NCI-H82 treated with DMSO at 0.1 percent for 48 hours (cell line): ENCODE results near the gene PSMA5.
"Not testable (repeated sequence)": the region's sequence is repeated elsewhere in the genome, so short reads cannot be mapped to it uniquely, and the experiment has no call there.

ENCODE experiments used
- DNase-seq: peaks from one replicate; lab custom pipeline; 2025; ENCODE audit not compliant: unreplicated experiment; lab: John Stamatoyannopoulos, UW

The PSMA5 gene

GRCh38 chr1:109426281-109427170 lies at the start of gene PSMA5:
TSS of gene PSMA5 (minus strand) at chr1:109426448. CDS start at chr1:109426330, 118 bp downstream.
- DNase-seq: peak; percentile 97

GRCh38 chr1:109475261-109475660 lies 49.0 kb upstream of the PSMA5 start:
- no peak for DNase-seq

- no peak for DNase-seq
These were observed 48.4 kb upstream of the PSMA5 start for GRCh38 chr1:109474697-109475096.

- DNase-seq: not testable (repeated sequence)
These were observed 47.2 kb upstream of the PSMA5 start for GRCh38 chr1:109473284-109474057.

GRCh38 chr1:109472779-109473178 lies 46.5 kb upstream of the PSMA5 start:
- no peak for DNase-seq

GRCh38 chr1:109470245-109470644 lies 44.0 kb upstream of the PSMA5 start:
- no peak for DNase-seq

- DNase-seq: no peak
These were observed 42.7 kb upstream of the PSMA5 start for GRCh38 chr1:109468903-109469302.

- no peak for DNase-seq
These were observed 41.8 kb upstream of the PSMA5 start for GRCh38 chr1:109468061-109468460.

GRCh38 chr1:109467301-109467777 lies 41.1 kb upstream of the PSMA5 start:
- DNase-seq: no peak

- DNase-seq: no peak
These were observed 40.4 kb upstream of the PSMA5 start, which contains the start of gene SYPL2 for GRCh38 chr1:109466452-109467300. TSS of gene SYPL2 (plus strand) at chr1:109466546. CDS start at chr1:109466844, 298 bp downstream.

GRCh38 chr1:109466125-109466451 lies 39.8 kb upstream of the PSMA5 start:
- no peak for DNase-seq

GRCh38 chr1:109457819-109458218 lies 31.6 kb upstream of the PSMA5 start:
- no peak for DNase-seq

GRCh38 chr1:109454497-109455133 lies 28.4 kb upstream of the PSMA5 start:
- DNase-seq: no peak

- no peak for DNase-seq
These were observed 21.3 kb upstream of the PSMA5 start for GRCh38 chr1:109447524-109447923.

- not testable (repeated sequence) for DNase-seq
These were observed 19.9 kb upstream of the PSMA5 start for GRCh38 chr1:109445949-109446695.

- no peak for DNase-seq
These were observed 18.1 kb upstream of the PSMA5 start for GRCh38 chr1:109444346-109444745.

GRCh38 chr1:109443476-109443875 lies 17.2 kb upstream of the PSMA5 start:
- DNase-seq: no peak

- DNase-seq: no peak
These were observed 14.8 kb upstream of the PSMA5 start for GRCh38 chr1:109441069-109441468.

GRCh38 chr1:109438798-109439297 lies 12.6 kb upstream of the PSMA5 start:
- DNase-seq: no peak

- DNase-seq: no peak
These were observed 8.2 kb upstream of the PSMA5 start for GRCh38 chr1:109434484-109434883.
